ENCODE results near the gene ZBTB4. TPM values are rescaled to one million over a fixed set of nuclear protein-coding genes. Genes with fewer than 3 reads are reported as not detected.

Gene ZBTB4
- total RNA-seq, 1 donor from 2014 or later, result 63.4 TPM

DNA sequence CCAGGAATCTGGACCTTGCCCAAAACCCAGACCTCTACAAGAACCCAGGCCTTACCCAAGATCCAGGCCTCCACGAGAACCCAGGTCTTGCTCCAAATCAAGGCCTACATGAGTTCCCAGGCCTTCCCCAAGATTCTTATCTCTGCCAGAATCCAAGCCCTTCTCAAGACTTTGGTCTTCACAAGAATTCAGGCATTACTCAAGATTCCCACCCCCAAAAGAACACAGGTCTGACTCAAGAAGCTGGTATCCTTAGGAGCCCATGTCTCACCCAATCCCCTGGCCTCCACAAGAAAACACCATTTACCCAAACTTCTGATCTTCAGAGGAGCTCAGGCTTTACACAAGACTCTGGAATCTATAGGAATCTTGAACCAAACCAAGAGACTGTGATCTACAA is 48.2 kb downstream of the ZBTB4 start:
- H3K27ac ChIP-seq (replicated peaks), result no peak overlapping the region
- TF ChIP-seq, protein P1, sequence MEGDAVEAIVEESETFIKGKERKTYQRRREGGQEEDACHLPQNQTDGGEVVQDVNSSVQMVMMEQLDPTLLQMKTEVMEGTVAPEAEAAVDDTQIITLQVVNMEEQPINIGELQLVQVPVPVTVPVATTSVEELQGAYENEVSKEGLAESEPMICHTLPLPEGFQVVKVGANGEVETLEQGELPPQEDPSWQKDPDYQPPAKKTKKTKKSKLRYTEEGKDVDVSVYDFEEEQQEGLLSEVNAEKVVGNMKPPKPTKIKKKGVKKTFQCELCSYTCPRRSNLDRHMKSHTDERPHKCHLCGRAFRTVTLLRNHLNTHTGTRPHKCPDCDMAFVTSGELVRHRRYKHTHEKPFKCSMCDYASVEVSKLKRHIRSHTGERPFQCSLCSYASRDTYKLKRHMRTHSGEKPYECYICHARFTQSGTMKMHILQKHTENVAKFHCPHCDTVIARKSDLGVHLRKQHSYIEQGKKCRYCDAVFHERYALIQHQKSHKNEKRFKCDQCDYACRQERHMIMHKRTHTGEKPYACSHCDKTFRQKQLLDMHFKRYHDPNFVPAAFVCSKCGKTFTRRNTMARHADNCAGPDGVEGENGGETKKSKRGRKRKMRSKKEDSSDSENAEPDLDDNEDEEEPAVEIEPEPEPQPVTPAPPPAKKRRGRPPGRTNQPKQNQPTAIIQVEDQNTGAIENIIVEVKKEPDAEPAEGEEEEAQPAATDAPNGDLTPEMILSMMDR (IDR thresholded peaks at IDR 0.05; ENCODE audit: borderline replicate concordance), result no peak
- intact Hi-C loops (cut with micrococcal nuclease), result no loop called here
- DNase-seq, result no peak
- peaks cover 15% of the 10 kb centered on the region for H3K4me1 ChIP-seq
- no peaks in the 10 kb centered on the region for H3K27me3 ChIP-seq (ENCODE audit: low read depth)
- H3K9me3 ChIP-seq (replicated peaks), result no peaks in the 10 kb centered on the region
- H3K4me3 ChIP-seq, result no peak overlapping the region
- no peaks in the 10 kb centered on the region for H3K36me3 ChIP-seq

DNA sequence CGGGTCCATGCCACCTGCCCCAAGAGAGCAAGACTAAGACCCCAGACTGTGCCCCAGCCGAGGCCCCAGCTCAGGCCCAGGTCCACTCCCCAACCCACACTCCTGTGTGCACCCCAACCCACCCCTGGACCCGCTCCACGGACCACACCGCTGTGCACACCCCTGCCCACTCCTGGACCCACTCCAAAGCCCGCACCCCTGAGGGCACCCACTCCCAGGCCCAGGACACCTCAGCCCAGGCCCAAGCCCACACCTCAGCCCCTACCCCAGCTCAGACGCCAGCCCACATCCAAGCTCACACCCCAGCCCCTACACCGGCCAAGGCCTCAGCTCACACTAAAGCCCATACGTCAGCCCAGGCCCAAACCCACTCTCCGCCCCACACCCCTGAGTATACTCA is 49.7 kb downstream of the ZBTB4 start:
- TF ChIP-seq, protein P1 (IDR thresholded peaks at IDR 0.05; ENCODE audit: borderline replicate concordance), result no peak
- intact Hi-C loops (cut with micrococcal nuclease), result no loop called here
- DNase-seq, result no peak

DNA sequence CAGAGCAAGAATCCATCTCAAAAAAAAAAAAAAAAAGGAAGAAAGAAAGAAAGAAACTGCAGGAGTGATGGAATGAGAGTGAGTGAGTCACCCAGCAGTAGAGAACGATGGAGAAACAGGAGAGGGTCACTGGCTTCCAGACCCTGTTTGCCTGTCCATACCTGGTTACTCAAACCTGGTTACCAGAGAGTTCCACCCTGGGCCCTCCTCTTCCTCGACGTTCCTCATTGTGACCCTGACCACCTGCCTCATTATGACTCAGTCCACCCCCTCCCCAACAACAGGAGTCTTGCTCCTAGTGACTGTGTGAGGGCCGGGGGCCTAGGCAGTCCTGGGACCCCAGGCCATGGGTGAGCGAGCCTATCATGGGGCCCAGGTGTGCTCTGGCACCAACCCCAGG is 50.9 kb downstream of the ZBTB4 start, which contains the start of gene SPEM3:
TSS of gene SPEM3 (plus strand) at position 301 of the 400 bp plus-strand sequence. CDS start at position 347, 46 bp downstream.
- Histone ChIP-seq H3K4me3 (no peak within 1 kb of the TSS), H3K4me1 (no peaks in the 10 kb centered on the region), H3K9me3 (replicated peaks) (no peaks in the 10 kb centered on the region), H3K27ac (replicated peaks) (no peak within 1 kb of the TSS), H3K36me3 (no peaks in the 10 kb centered on the region), H3K27me3 (ENCODE audit: low read depth) (no peaks in the 10 kb centered on the region)
- no peak for DNase-seq
- intact Hi-C loops (cut with micrococcal nuclease), result no loop called here
- TF ChIP-seq, protein P1 (IDR thresholded peaks at IDR 0.05; ENCODE audit: borderline replicate concordance), result no peak

More for the DNA sequence above, 49.7 kb downstream of the ZBTB4 start:
- H3K27ac ChIP-seq (replicated peaks), result no peak overlapping the region
- no peaks in the 10 kb centered on the region for H3K27me3 ChIP-seq (ENCODE audit: low read depth)
- peaks cover under 1% of the 10 kb centered on the region for H3K4me1 ChIP-seq
- H3K4me3 ChIP-seq, result no peak overlapping the region
- no peaks in the 10 kb centered on the region for H3K9me3 ChIP-seq (replicated peaks)
- no peaks in the 10 kb centered on the region for H3K36me3 ChIP-seq

DNA sequence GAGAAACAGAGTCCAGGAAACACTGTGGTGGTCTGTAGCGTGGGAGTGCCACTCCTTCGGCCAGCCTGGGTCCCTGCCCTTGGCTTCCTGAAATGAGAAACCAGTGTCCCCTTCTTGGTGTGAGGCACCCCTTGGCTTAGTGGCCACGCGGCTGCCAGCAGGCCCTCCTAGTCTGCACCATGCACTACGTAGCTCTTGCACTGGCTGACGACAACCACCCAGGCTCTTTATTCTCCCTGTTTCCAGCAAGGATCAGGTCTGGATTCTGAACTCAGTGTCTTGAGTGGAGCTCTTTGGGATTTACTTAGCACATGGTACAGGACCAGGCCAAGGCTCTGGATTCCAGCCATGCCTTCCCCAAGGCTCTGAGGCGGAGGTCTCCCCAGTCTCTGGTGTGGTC is 51.9 kb downstream of the ZBTB4 start:
- no peak for DNase-seq
- intact Hi-C loops (cut with micrococcal nuclease), result no loop called here
- Histone ChIP-seq H3K4me1 (no peaks in the 10 kb centered on the region), H3K27me3 (ENCODE audit: low read depth) (no peaks in the 10 kb centered on the region), H3K4me3 (no peak overlapping the region), H3K36me3 (no peaks in the 10 kb centered on the region), H3K27ac (replicated peaks) (no peak overlapping the region), H3K9me3 (replicated peaks) (no peaks in the 10 kb centered on the region)
- TF ChIP-seq, protein P1 (IDR thresholded peaks at IDR 0.05; ENCODE audit: borderline replicate concordance), result no peak

DNA sequence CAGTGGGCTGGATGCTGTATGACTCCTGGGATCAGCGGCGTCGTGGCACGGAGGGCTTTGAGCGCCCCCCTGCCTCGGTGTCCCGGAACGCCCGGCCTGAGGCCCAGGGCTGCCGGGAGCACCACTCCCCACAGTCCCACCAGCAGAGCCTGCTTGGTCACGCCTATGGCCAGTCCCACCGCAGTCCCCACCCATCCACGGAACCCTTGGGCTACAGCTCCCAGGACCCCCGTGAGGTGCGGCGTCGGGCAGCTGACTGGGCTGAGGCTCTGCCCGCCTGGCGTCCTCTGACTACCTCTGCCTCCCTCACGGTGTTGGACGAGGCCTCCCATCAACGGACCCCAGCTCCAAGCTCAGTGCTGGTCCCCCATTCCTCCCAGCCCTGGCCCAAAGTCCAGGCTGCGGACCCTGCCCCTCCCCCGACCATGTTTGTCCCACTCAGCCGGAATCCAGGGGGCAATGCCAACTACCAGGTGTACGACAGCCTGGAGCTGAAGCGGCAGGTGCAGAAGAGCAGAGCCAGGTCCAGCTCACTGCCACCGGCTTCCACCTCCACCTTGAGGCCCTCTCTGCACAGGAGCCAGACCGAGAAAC is 52.4 kb downstream of the ZBTB4 start:
- intact Hi-C loops (cut with micrococcal nuclease), result no loop called here
- Histone ChIP-seq H3K36me3 (no peaks in the 10 kb centered on the region), H3K27me3 (ENCODE audit: low read depth) (no peaks in the 10 kb centered on the region), H3K9me3 (replicated peaks) (no peaks in the 10 kb centered on the region), H3K4me3 (no peak overlapping the region), H3K4me1 (no peaks in the 10 kb centered on the region), H3K27ac (replicated peaks) (no peak overlapping the region)
- TF ChIP-seq, protein P1 (IDR thresholded peaks at IDR 0.05; ENCODE audit: borderline replicate concordance), result no peak
- no peak for DNase-seq

Measured in left ventricle myocardium inferior (tissue), 1 donor.